ENCODE measurements around the gene B4GALT3.

Gene B4GALT3

GRCh38 chr1:161140755-161141400, 36.4 kb downstream of the B4GALT3 start:
- TF ChIP-seq CTCF (conservative IDR thresholded peaks at IDR 0.05), result no peak
- no peak overlapping the region for H3K27ac ChIP-seq

GRCh38 chr1:161139766-161140165, 37.5 kb downstream of the B4GALT3 start:
- no peak overlapping the region for H3K27ac ChIP-seq
- TF ChIP-seq ZFX (IDR thresholded peaks at IDR 0.05) (no peak), CTCF (conservative IDR thresholded peaks at IDR 0.05) (peak; percentile 75)

GRCh38 chr1:161138431-161138830, 38.9 kb downstream of the B4GALT3 start:
- no peak overlapping the region for H3K27ac ChIP-seq
- TF ChIP-seq ZFX (IDR thresholded peaks at IDR 0.05) (no peak), CTCF (conservative IDR thresholded peaks at IDR 0.05) (no peak)

- H3K27ac ChIP-seq, result no peak overlapping the region
- TF ChIP-seq CTCF (conservative IDR thresholded peaks at IDR 0.05) (no peak), ZFX (IDR thresholded peaks at IDR 0.05) (no peak)
These were observed 39.4 kb downstream of the B4GALT3 start for GRCh38 chr1:161137881-161138280.

GRCh38 chr1:161133220-161133740, 44.0 kb downstream of the B4GALT3 start:
- no peak for TF ChIP-seq CTCF (conservative IDR thresholded peaks at IDR 0.05)
- no peak for TF ChIP-seq ZFX (IDR thresholded peaks at IDR 0.05)
- H3K27ac ChIP-seq, result peak overlapping the region; percentile 91

GRCh38 chr1:161132410-161133219, 44.7 kb downstream of the B4GALT3 start, which contains the start of gene DEDD:
DEDD (minus strand) TSS chr1:161132667; CDS start chr1:161124462, 8,205 bp downstream.
- TF ChIP-seq ZFX (IDR thresholded peaks at IDR 0.05) (no peak; the same call in 1 of the 2 replicates), CTCF (conservative IDR thresholded peaks at IDR 0.05) (no peak; the same call in none of the 2 replicates)
- H3K27ac ChIP-seq, result peak within 1 kb of the TSS; percentile 91
